ENCODE results near the gene EIF2B2.
"Not testable (repeated sequence)": the region's sequence is repeated elsewhere in the genome, so short reads cannot be mapped to it uniquely, and the experiment has no call there.

Gene EIF2B2

GRCh38 chr14:74974364-74975058 lies 28.2 kb upstream of the EIF2B2 start:
- DNase-seq: no peak

GRCh38 chr14:74975059-74975810 lies 27.5 kb upstream of the EIF2B2 start:
- no peak for DNase-seq

DNA sequence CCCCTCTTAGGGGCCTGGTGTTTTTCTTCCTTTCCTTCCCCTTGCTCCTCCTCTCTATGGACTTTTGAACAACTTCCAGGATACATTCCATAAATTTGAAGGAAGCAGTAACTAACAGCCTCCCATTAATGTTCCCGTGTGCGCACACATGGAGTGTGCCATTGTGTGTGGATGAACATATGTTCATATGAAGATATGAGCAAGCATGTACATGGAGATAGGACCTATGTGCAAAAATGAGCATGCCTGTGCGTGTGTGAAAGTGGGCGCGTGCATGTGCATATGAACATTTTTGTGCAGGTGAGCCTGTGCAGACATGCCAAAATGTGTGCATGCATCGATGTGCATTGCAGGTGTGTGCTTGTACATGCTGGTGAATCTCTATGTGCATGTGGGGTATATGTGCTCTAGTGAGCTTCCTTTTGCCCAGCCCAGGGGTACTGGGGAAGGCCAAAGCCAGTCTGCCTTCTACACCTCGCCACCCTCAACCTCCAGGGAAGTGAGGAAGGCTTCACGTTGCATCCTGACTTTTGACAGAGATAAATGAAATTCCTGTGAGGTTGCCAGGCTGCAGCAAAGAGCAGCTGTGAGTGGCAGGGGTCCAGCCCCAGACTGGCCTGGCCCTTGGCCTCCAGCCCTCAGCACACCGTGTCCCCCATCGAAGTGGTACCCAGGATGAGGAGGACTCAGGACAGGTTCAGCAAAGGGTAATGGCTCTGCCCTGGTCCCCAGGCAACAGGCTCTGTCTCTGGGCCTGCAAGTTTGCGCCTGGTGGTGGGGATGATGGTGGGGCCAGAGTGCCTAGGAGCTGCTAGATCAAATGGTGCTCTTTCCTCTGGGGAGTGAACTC lies 26.2 kb upstream of the EIF2B2 start:
- DNase-seq: no peak

GRCh38 chr14:74977164-74977900 lies 25.4 kb upstream of the EIF2B2 start:
- no peak for DNase-seq

DNA sequence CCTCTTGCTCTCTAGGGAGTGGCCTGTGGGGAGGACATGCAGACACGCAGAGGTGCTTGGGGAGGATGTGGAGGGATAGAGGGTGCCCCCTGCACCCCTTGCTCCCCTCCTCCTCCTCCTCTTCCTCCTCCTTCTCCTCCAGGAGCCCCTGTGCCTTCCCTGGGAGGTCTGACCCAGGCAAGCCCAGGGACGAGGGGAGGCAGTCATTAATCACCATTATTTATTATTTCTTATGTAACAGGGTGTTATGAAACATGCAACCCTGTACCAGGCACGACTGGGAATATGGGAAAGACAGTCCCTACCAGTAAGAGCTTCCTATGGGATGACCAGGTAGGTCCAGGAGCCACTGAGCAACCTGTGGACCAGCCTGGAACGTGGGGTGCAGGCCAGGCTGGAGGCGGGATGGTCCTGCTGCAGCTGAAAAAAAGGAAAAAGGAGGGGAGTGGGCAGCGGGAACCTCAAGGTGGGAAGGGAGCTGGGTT lies 24.8 kb upstream of the EIF2B2 start:
- no peak for DNase-seq

GRCh38 chr14:74978416-74978947 lies 24.2 kb upstream of the EIF2B2 start:
- DNase-seq: no peak

DNA sequence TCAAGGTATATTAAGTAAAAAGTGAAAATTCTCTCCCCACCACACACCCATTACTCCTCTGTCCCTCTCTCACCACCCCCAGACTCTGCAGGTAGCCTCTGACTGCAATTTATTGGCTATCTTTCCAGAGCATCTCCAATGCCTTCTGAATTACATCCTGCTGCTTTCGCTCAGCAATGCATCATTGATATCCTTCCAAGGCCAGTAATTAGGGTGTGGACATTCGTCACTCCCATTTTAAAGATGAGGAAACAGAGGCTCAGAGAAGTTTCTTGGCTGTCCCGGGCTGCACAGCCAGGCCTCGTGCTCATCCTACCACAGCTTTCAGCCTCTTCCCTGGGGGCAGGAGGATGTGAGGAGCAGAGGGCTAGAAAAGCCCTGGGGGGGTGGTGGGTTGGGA lies 23.7 kb upstream of the EIF2B2 start:
- no peak for DNase-seq

DNA sequence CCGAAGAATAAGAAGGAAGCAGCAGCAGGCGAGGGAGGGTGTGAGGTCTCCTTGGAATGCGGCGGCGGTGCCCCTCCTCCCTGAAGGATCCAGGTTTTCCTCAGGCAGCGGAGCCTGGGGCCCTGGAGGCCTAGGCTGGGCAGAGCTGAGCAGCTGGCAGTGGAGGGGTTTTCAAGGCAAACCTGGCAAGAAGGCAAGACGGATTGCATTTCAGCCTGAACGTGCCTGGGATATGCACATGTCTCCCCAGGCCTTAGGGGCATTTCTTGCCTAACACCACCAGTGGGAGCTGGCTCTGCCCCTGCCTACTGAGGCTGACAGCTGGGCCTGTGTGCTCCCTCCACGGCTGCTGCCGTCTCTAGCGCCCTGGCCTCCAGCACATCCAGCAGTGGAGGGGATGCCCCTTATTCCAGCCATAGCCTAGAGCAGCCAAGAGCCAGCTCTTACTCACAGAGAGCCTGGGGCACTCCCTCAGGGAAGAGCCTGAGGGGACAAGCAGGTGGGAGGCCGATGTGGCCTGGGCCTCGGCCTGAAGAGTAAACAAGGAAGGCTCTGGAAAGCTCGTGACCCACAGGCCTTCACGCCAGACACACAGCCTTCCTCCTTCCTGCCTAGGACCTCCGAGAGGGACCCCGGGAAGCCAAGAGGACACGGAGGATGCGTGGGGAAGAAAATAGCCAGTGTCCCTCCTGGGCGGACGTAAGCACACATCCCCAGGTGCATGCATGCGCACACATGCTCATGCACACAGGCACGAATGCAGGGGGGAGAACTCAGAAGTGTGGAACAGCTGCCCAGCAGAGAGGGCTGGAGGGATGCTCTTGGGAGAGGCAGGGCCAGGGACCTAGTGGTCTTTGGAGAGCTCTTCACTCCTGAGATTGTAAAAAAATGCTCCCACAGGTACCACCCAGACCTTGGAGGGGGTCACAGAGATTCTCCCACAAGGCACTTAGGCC lies 23.0 kb upstream of the EIF2B2 start:
- peak; percentile 86 for DNase-seq

DNA sequence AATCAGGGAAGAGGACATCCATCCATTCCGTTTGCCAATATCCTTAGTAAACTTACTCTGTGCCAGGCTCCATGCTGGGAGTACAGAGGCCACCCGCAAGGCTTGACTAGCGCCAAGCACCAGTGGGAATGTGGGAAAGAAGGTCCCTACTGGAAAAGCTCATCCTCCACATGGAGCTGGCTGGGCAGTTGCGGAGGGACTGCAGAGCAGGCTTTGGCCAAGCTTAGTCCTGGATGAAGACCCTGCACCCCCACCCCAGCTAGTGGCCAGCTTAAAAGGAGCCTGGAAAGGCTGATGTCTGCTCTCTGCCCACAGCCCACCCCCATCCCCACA lies 22.4 kb upstream of the EIF2B2 start:
- DNase-seq: no peak

- peak; percentile 67 for DNase-seq
Measured at GRCh38 chr14:74980731-74981461, 21.8 kb upstream of the EIF2B2 start.

- DNase-seq: no peak
Measured at GRCh38 chr14:74981462-74981782, 21.3 kb upstream of the EIF2B2 start.

DNA sequence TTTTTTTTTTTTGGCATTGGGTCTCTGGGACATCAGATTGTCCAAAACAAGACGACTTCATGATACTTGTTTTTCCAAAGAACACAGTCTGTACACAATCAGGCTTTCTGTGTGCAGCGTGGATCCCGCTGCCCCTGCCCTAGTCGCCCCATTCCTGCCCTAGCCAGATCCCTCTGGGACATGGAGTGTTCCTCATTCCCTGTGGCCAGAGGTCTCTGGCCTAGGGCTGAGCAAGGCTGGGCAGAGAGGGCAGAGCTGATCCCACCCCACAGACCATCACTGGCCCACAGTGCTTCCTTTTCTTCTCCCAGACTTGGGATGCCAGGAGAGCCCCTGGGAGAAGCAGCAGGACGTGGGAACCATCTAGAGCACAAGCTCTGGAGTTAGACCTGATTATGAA lies 20.9 kb upstream of the EIF2B2 start:
- no peak for DNase-seq

GRCh38 chr14:74982661-74983060 lies 20.1 kb upstream of the EIF2B2 start:
- no peak for DNase-seq

DNA sequence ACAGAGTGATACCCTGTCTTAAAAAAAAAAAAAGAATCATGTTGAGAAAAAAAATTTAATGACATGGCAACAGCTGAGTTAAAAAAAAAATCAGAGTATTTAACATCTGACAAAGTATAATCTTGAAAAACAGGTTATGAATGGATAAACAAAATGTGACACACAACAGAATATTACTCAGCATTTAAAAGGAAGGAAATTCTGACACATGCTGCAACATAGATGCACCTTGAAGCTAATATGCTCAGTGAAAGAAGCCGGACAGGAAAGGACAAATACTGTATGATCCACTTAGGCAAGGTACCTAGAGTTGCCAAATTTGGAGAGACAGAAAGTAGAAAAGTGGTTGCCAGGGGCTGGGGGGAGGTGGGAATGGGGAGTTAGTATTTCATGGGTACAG lies 19.4 kb upstream of the EIF2B2 start:
- DNase-seq: no peak

- no peak for DNase-seq
Measured at GRCh38 chr14:74984236-74985027, 18.3 kb upstream of the EIF2B2 start.

DNA sequence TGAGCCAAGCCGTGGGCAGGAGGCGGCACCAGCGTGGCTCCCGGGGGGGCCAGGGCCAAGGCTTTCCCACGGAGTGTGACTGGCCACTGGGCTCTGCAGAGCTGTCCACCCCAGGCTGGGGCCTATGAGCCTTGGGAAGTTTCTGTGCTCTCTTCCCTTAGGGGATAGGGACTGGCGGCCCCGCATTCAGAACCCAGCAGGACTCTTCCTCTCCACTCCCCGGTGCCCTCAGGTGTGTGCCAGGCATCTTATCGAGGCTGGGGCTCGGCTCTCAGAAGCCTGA lies 17.8 kb upstream of the EIF2B2 start:
- DNase-seq: no peak

- DNase-seq: no peak
Measured at GRCh38 chr14:74985806-74986205, 16.9 kb upstream of the EIF2B2 start.

GRCh38 chr14:74988131-74988530 lies 14.6 kb upstream of the EIF2B2 start:
- DNase-seq: no peak

DNA sequence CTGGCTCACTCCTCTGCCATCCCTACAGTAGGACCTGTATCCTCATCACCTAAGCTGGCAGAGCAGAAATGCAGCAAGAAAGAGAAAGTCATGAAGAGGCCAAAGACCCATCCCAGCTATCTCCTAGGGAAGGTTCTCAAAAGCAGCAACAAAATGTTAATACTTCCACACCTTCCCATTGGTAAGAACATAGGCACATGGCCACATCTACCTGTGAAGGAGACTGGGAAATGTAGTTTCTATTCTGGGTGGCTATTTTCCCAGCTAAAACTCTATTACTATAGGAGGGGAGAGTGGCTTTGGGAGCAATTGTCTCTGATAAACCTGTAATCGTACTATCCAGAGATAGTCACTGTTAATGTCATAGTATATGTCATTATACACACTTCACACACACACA lies 13.7 kb upstream of the EIF2B2 start:
- no peak for DNase-seq

- DNase-seq: not testable (repeated sequence)
Measured at GRCh38 chr14:74994182-74994581, 8.5 kb upstream of the EIF2B2 start.
